KOPT-K1 (cell line): ENCODE results near the gene PNKD.

Experiments
- H3K27ac ChIP-seq: fragments of 200-600 bp; sonication (generic); 2 replicates; pipeline ENCODE4 v1.5.1; 2016; ENCODE audit warnings: antibody characterized with exemption, mild to moderate bottlenecking, low read depth, low read length; ENCODE audit not compliant: poor library complexity, severe bottlenecking
- H3K36me3 ChIP-seq: fragments of 200-600 bp; sonication (generic); 2 replicates; pipeline ENCODE4 v1.5.1; 2017; ENCODE audit warnings: antibody characterized with exemption, mild to moderate bottlenecking, low read length, moderate library complexity; ENCODE audit not compliant: insufficient read depth
- H3K9me3 ChIP-seq: fragments of 200-600 bp; sonication (generic); 2 replicates; pipeline ENCODE4 v1.5.1; 2017; ENCODE audit warnings: antibody characterized with exemption, low read length, mild to moderate bottlenecking; ENCODE audit not compliant: insufficient read depth, poor library complexity, severe bottlenecking

Gene PNKD

GRCh38 chr2:218391202-218391601 lies 120.9 kb downstream of the PNKD start:
- Histone ChIP-seq H3K27ac (no peak overlapping the region), H3K36me3 (no peaks in the 10 kb centered on the region), H3K9me3 (no peaks in the 10 kb centered on the region)

GRCh38 chr2:218392459-218392858 lies 122.1 kb downstream of the PNKD start:
- Histone ChIP-seq H3K27ac (no peak overlapping the region), H3K9me3 (no peaks in the 10 kb centered on the region), H3K36me3 (no peaks in the 10 kb centered on the region)

GRCh38 chr2:218392891-218393462 lies 122.7 kb downstream of the PNKD start:
- no peak overlapping the region for H3K27ac ChIP-seq
- no peaks in the 10 kb centered on the region for H3K9me3 ChIP-seq
- no peaks in the 10 kb centered on the region for H3K36me3 ChIP-seq

- H3K27ac ChIP-seq: no peak overlapping the region
- no peaks in the 10 kb centered on the region for H3K9me3 ChIP-seq
- no peaks in the 10 kb centered on the region for H3K36me3 ChIP-seq
These were observed 123.5 kb downstream of the PNKD start for GRCh38 chr2:218393750-218394290.

- H3K36me3 ChIP-seq: no peaks in the 10 kb centered on the region
- H3K9me3 ChIP-seq: no peaks in the 10 kb centered on the region
- H3K27ac ChIP-seq: no peak overlapping the region
These were observed 124.2 kb downstream of the PNKD start for GRCh38 chr2:218394298-218395089.

GRCh38 chr2:218395090-218395444 lies 124.7 kb downstream of the PNKD start:
- Histone ChIP-seq H3K9me3 (no peaks in the 10 kb centered on the region), H3K27ac (no peak overlapping the region), H3K36me3 (no peaks in the 10 kb centered on the region)

- Histone ChIP-seq H3K36me3 (no peaks in the 10 kb centered on the region), H3K27ac (peak overlapping the region; percentile 95), H3K9me3 (no peaks in the 10 kb centered on the region)
These were observed 125.1 kb downstream of the PNKD start for GRCh38 chr2:218395456-218395825.

- Histone ChIP-seq H3K36me3 (no peaks in the 10 kb centered on the region), H3K9me3 (no peaks in the 10 kb centered on the region), H3K27ac (peak overlapping the region; percentile 95)
These were observed 125.7 kb downstream of the PNKD start for GRCh38 chr2:218395826-218396687.
